Left lung (tissue), 10 donors: ENCODE data around the gene TRERF1. TPM values are rescaled to one million over a fixed set of nuclear protein-coding genes. Genes with fewer than 3 reads are reported as not detected.

Experiments
- ATAC-seq: fragments of 200-7000 bp; cut with Tn5 transposase; one replicate; pipeline ENCODE4 v1.9.1; 2020; ENCODE audit warnings: moderate library complexity
- DNase-seq, 4 donors: peaks; one replicate each; pipeline ENCODE4 v3.0.0-alpha.2; 2013 to 2020
- H3K27ac ChIP-seq, 2 donors: fragments of 200-600 bp; sonication (generic) in 1 of 2; one replicate each; pipeline versions ENCODE4 v1.5.0 to v1.8.0; 2020 to 2021
- H3K27me3 ChIP-seq, 2 donors: fragments of 200-600 bp; sonication (generic) in 1 of 2; one replicate each; pipeline versions ENCODE4 v1.5.0 to v1.8.0; 2020 to 2021
- H3K36me3 ChIP-seq, 2 donors: fragments of 200-600 bp; sonication (generic) in 1 of 2; one replicate each; pipeline versions ENCODE4 v1.5.0 to v1.8.0; 2020 to 2021
- H3K4me1 ChIP-seq, 2 donors: fragments of 200-600 bp; one replicate each; pipeline ENCODE4 v1.8.0; 2021
- H3K4me3 ChIP-seq, 2 donors: fragments of 200-600 bp; sonication (generic) in 1 of 2; one replicate each; pipeline versions ENCODE4 v1.5.0 to v1.8.0; 2020 to 2021; ENCODE audit warnings: mild to moderate bottlenecking in 1 of 2
- H3K9me3 ChIP-seq, 2 donors: fragments of 200-600 bp; sonication (generic) in 1 of 2; one replicate each; pipeline versions ENCODE4 v1.5.0 to v1.8.0; 2020 to 2021
- intact Hi-C, 2 donors: fragments of 100-400 bp; cut with DNase I; formaldehyde crosslinking; loops; one replicate each; pipeline versions ENCODE4 v1.11.2 to v1.14.2; 2022
- polyA plus RNA-seq, 6 donors: library from polyadenylated mRNA; unstranded; fragments of 120-200 nt; gene quantifications; one replicate each; pipeline ENCODE4 v1.2.1, GENCODE V29; 2013; ENCODE audit not compliant: insufficient read length in 6 of 6
- total RNA-seq, 2 donors: library from RNA; stranded (reverse); fragmentation: NEBNext Ultra II Directional; extraction: Animal tissue kit (Norgen Biotek cat#: 25700); gene quantifications; one replicate each; pipeline ENCODE4 v1.2.1, GENCODE V29; 2021
- TF ChIP-seq, protein P1 (sequence below), 2 donors: fragments of 200-600 bp; sonication (generic) in 1 of 2; IDR thresholded peaks; one replicate each; pipeline versions ENCODE4 v1.5.0 to v1.8.0; 2021; ENCODE audit warnings: antibody characterized with exemption in 2 of 2
- donor health status: DM: no; HTN: yes; CAD: no.
- donor health status: DM: no; HTN: no; CAD: no.

Gene TRERF1
- total and polyA plus RNA-seq, 8 donors = 3.7 to 24.9 (median 20.7) TPM

DNA sequence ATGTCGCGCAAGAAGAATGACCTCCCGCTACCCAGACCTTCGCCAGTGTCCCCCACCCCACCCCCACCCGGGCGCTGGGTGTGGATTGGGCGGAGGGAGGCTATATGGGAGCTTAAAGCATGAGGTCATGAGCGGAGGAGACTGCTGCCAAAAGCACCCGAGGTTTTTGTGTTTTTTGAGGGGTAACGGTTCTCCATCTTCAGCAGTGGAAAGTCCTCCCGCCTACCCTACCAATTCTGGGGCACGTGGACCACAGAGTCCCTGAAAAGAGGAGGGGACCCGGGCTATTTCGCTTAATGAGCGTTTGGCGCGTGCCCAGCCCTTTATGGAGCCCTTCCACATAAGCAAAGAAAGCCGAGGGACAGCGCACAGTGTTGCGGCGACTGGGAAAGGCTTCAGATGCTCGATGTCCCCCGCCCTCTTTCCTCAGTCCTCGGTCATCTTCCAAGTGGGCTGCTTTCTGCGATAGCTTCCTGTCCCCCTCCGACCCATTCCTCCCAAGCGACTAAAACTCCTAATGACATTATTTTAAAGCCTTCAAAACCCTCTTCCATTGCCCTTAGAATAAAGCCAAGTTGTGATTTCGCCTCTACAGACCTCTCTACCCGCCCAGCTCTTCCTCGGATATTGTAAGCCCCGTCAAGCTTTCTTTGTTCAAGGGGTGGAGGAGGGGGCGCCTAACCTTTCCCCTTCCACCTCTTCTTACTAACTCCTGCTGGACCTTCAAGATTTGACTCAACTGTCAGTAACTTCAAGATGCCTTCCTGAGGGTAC is 2.1 kb upstream of the TRERF1 start:
- peaks cover 0 to 21% of the 10 kb centered on the region in 2 donors for H3K27me3 ChIP-seq
- H3K4me1 ChIP-seq = peaks cover 8 to 38% of the 10 kb centered on the region in 2 donors
- peak overlapping the region; percentile 74 to 86 for H3K4me3 ChIP-seq
- no peaks in the 10 kb centered on the region for H3K9me3 ChIP-seq
- intact Hi-C loops = no loop called here
- no peaks in the 10 kb centered on the region for H3K36me3 ChIP-seq
- ATAC-seq (peak; percentile 13), DNase-seq (peak in 3 of 4 donors; percentile 51 to 84 (median 78))
- TF ChIP-seq, protein P1, sequence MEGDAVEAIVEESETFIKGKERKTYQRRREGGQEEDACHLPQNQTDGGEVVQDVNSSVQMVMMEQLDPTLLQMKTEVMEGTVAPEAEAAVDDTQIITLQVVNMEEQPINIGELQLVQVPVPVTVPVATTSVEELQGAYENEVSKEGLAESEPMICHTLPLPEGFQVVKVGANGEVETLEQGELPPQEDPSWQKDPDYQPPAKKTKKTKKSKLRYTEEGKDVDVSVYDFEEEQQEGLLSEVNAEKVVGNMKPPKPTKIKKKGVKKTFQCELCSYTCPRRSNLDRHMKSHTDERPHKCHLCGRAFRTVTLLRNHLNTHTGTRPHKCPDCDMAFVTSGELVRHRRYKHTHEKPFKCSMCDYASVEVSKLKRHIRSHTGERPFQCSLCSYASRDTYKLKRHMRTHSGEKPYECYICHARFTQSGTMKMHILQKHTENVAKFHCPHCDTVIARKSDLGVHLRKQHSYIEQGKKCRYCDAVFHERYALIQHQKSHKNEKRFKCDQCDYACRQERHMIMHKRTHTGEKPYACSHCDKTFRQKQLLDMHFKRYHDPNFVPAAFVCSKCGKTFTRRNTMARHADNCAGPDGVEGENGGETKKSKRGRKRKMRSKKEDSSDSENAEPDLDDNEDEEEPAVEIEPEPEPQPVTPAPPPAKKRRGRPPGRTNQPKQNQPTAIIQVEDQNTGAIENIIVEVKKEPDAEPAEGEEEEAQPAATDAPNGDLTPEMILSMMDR (IDR thresholded peaks at IDR 0.05) = no peak
- peak overlapping the region; percentile 44 to 91 for H3K27ac ChIP-seq

DNA sequence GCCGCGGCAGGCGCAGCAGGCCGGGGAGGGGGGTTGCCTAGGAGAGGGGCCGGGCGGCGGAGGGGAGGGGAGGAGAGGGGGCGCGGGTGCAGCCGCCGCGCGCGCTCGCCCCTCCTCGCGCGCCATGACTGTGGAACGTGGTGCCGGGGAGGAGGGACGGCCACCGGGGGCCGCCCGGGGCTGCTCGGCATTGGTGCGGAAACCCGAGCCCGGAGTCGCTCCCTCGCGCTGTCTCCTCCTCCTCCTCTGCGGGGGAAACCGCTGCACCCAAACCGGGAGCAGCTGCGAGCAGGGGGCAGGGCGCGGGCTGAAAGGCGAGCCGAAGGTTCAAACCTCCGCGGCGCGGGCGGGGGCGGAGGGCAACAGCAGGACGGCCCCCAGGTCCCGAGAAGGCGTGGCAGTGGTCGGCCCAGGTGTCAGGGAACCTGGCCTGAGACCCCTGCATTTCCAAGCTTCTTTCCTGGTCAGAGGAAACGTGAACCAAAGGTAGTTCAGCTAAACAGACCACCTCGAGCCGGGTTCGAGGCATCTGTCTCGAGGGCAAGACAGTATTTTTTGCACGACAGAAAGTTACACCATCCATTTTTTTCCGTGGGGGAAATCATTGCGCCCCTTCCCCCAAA is 1.4 kb upstream of the TRERF1 start:
- Histone ChIP-seq H3K27me3 (peaks cover 0 to 21% of the 10 kb centered on the region in 2 donors), H3K4me3 (peak overlapping the region; percentile 74 to 86), H3K4me1 (peaks cover 8 to 45% of the 10 kb centered on the region in 2 donors), H3K27ac (peak overlapping the region; percentile 79 to 91), H3K36me3 (no peaks in the 10 kb centered on the region), H3K9me3 (no peaks in the 10 kb centered on the region)
- DNase-seq = peak; percentile 89 to 97 (median 92)
- ATAC-seq = peak; percentile 88
- intact Hi-C loops = no loop called here
- TF ChIP-seq, protein P1 (IDR thresholded peaks at IDR 0.05) = no peak

DNA sequence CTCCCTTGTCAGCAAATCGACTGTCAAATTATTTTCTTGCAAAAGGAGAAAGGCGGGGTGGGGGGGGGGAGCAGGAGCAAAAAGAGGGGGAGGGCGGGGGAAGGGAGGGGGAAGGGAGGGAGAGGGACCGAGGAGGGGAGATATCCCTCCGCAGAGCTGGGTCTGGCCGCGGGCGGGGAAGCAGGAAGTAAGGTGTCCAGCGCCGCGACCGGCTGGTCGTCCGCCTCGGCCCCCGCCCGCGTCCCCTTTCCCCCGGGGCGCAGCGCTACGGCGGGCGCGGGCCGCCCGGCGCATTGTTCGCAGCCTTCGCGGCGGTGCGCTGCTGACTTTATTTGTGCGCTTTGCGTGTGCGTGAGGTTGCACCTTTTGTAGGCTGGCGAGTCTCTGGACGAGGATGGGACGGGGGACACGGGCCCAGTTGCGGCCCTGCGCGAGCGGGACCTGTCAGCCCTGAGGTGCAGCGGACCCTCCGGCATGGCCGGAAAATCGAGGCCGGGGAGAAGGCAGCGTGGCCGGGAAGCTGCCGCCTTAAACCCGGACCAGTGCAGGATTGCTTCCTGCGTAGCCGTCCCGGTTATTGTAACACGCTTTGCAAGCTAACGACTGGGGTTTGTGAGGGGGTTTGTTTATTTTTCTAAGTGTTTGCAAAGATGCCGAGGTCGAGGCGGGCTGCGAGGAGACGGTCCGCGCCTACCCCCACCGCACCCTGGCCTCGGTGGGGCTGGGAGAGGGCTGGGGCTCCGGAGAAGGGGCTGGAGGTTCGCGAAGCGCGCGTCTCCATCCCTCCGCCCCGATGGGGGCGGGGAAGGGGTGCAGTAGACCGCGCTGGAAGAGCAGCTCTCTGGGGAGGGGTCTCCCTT is 675 bp upstream of the TRERF1 start:
- Histone ChIP-seq H3K27me3 (peaks cover 0 to 21% of the 10 kb centered on the region in 2 donors), H3K36me3 (no peaks in the 10 kb centered on the region), H3K9me3 (no peaks in the 10 kb centered on the region), H3K4me1 (peaks cover 8 to 46% of the 10 kb centered on the region in 2 donors), H3K4me3 (peak overlapping the region; percentile 74 to 86), H3K27ac (peak overlapping the region; percentile 79 to 91)
- TF ChIP-seq, protein P1 (IDR thresholded peaks at IDR 0.05) = no peak
- DNase-seq (peak; percentile 68 to 92 (median 86)), ATAC-seq (peak; percentile 55)
- intact Hi-C loops = no loop called here

DNA sequence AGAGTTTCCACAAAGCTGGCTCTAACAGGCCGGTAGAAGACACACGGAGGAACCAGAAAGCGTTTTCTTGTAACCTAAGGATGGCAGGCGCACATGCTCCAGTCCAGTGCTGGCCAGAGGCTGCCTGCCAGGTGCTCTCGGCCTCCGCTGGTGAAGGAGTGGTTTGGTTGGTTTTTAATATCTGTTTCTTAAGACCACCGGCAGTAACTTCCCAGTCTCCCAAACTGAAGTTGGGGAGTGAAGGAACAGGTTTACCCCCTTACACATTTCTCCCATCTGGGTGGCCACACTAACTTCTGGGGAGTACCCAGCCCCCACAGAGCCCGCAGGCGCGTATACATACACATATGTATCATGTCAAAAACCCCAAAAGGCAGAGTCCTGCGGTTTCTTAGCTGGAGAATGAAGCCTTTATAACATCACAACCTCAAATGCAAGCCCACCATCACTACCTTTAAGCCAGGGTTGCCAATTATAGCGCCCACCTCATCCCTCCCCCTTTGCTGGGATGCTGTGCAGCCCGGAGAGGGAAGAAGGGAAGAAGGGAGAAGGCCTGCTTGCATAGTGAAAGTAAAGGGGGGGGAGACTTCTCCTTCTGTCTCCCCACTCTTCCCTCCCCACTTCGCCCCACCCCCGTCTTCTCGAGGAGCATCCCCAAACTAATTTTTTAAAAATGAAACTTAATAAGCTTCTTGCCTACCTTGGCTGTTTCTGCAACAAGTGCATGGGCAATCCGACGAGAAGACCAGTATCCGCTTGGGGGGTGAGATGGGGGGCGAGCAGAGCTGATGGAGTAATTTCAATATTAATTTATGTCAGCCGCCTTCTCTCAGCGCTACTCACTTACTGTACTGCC is 1.0 kb downstream of the TRERF1 start:
- DNase-seq (peak in 1 of 4 donors; percentile 41), ATAC-seq (no peak)
- peaks cover 0 to 21% of the 10 kb centered on the region in 2 donors for H3K27me3 ChIP-seq
- H3K9me3 ChIP-seq = no peaks in the 10 kb centered on the region
- H3K27ac ChIP-seq = peak overlapping the region; percentile 39 to 91
- TF ChIP-seq, protein P1 (IDR thresholded peaks at IDR 0.05) = no peak
- H3K4me1 ChIP-seq = peaks cover 8 to 46% of the 10 kb centered on the region in 2 donors
- intact Hi-C loops = no loop called here
- H3K4me3 ChIP-seq = peak overlapping the region; percentile 74 to 86
- H3K36me3 ChIP-seq = no peaks in the 10 kb centered on the region
